CD4-positive, alpha-beta memory T cell (primary cell): ENCODE measurements around the gene XPO6. TPM values are rescaled to one million over a fixed set of nuclear protein-coding genes. Genes with fewer than 3 reads are reported as not detected.
A peak's percentile ranks its signal among the peaks of the same experiment; 100 is the strongest.

ENCODE experiments used
- CTCF ChIA-PET: fragments of 350-600 bp; sonication (Branson Sonifier 250); formaldehyde crosslinking; loops from one replicate; lab custom pipeline; 2021; ENCODE audit warnings: inconsistent platforms; ENCODE audit not compliant: partially characterized antibody; lab: Charles Lee
- POLR2A ChIA-PET: fragments of 350-600 bp; sonication (Branson Sonifier 250); formaldehyde crosslinking; loops from one replicate; lab custom pipeline; 2021; ENCODE audit not compliant: partially characterized antibody; lab: Charles Lee
- DNase-seq, 5 donors: peaks; one replicate each; pipeline versions ENCODE4 v3.0.0 to v3.0.0-alpha.2; 2020 to 2022; ENCODE audit warnings: mixed read lengths in 1 of 5
- H3K27ac ChIP-seq: one replicate; pipeline ENCODE4 v1.7.0; 2013; ENCODE audit warnings: low read depth, low read length
- H3K27me3 ChIP-seq: 2 replicates; pipeline ENCODE4 v1.7.0; 2013; ENCODE audit warnings: mild to moderate bottlenecking, low read length, moderate library complexity; ENCODE audit not compliant: insufficient read depth
- H3K36me3 ChIP-seq: 2 replicates; pipeline ENCODE4 v1.7.0; 2013; ENCODE audit warnings: mild to moderate bottlenecking, low read length, moderate library complexity; ENCODE audit not compliant: insufficient read depth
- H3K4me1 ChIP-seq: 2 replicates; pipeline ENCODE4 v1.7.0; 2013; ENCODE audit warnings: mild to moderate bottlenecking, low read length, moderate library complexity; ENCODE audit not compliant: insufficient read depth
- H3K4me3 ChIP-seq, 2 donors: one replicate each; pipeline ENCODE4 v1.7.0; 2013; ENCODE audit warnings: low read length in 2 of 2, mild to moderate bottlenecking in 1 of 2
- H3K9me3 ChIP-seq, 2 donors: one replicate each; pipeline ENCODE4 v1.7.0; 2013; ENCODE audit warnings: low read length in 2 of 2, control low read depth in 1 of 2; ENCODE audit not compliant: control insufficient read depth in 1 of 2
- H3K27ac Mint-ChIP-seq, 7 donors: one replicate each; pipeline ENCODE4 v1.8.0; 2020 to 2021; ENCODE audit warnings: mixed read lengths in 7 of 7, mild to moderate bottlenecking in 6 of 7, inconsistent platforms in 3 of 7, moderate library complexity in 3 of 7
- H3K27me3 Mint-ChIP-seq, 2 donors: one replicate each; pipeline ENCODE4 v1.8.0; 2020 to 2021; ENCODE audit warnings: mixed read lengths in 2 of 2
- H3K36me3 Mint-ChIP-seq, 2 donors: one replicate each; pipeline ENCODE4 v1.8.0; 2020 to 2021; ENCODE audit warnings: mixed read lengths in 2 of 2, inconsistent platforms in 1 of 2, mild to moderate bottlenecking in 1 of 2
- H3K4me1 Mint-ChIP-seq, 4 donors: one replicate each; pipeline ENCODE4 v1.8.0; 2020 to 2021; ENCODE audit warnings: mixed read lengths in 4 of 4, mild to moderate bottlenecking in 1 of 4
- H3K4me3 Mint-ChIP-seq, 8 donors: one replicate each; pipeline ENCODE4 v1.8.0; 2020 to 2021; ENCODE audit warnings: mixed read lengths in 8 of 8, mild to moderate bottlenecking in 7 of 8, moderate library complexity in 6 of 8, inconsistent platforms in 3 of 8
- H3K9me3 Mint-ChIP-seq, 8 donors: one replicate each; pipeline ENCODE4 v1.8.0; 2020 to 2021; ENCODE audit warnings: mixed read lengths in 8 of 8, mild to moderate bottlenecking in 5 of 8, inconsistent platforms in 3 of 8, moderate library complexity in 1 of 8
- intact Hi-C: fragments of 100-400 bp; cut with micrococcal nuclease; formaldehyde crosslinking; loops from one replicate; pipeline ENCODE4 v1.15.1; 2023
- polyA plus RNA-seq, 2 donors: library from polyadenylated mRNA; unstranded; fragments of 300-500 nt; fragmentation: Illumina TruSeq; gene quantifications; one replicate each; pipeline ENCODE4 v1.2.3, GENCODE V29; 2021
- total RNA-seq, 2 experiments: library from RNA; stranded (reverse); gene quantifications; one replicate each; pipeline ENCODE4 v1.2.3, GENCODE V29; 2021

Gene XPO6
- total and polyA plus RNA-seq, 4 experiments from 2014 or later: 35.7 to 350 (median 219) TPM

DNA sequence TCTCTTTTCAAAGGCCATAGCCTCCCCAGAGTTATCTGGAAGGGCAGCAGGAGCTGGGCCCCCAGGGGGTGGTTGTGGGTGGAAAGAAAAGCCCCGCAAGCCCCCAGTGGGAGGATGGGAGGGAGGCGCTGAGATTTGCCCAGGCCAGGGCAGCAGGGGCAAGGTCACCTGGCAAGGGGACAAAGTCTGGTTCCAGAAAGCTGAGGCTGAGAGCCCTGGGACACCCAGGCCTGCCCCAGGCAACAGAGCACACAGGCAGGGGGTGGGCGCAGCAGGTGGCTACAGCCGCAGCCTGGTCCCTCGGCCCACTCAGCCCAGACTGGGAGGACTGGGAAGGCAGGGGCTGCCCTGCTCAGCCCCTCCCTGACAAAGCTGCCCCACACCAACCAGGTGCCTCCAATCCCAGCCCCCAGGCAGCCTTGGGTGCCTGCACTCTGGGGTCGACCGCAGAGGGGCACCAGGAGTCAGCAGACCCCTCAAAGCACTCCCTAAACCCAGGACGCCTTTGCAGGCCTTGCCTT, 124.6 kb downstream of the XPO6 start:
- Mint-ChIP-seq H3K27me3 (no peaks in the 10 kb centered on the region), H3K4me1 (peaks cover 0 to 6% (median under 1%) of the 10 kb centered on the region in 4 donors), H3K27ac (no peak overlapping the region), H3K36me3 (peaks cover 0 to 2% of the 10 kb centered on the region in 2 donors), H3K9me3 (peaks cover 0 to 3% (median 0%) of the 10 kb centered on the region in 8 donors), H3K4me3 (no peak overlapping the region)
- POLR2A ChIA-PET: interaction anchor here (0.5 kb wide), 1 partner anchor 508 kb away, joined by 3 read pairs; no protein-coding TSS in a partner anchor
- H3K27me3 ChIP-seq: no peaks in the 10 kb centered on the region
- DNase-seq: no peak
- intact Hi-C loops: no loop called here
- H3K4me1 ChIP-seq: no peaks in the 10 kb centered on the region
- no peak overlapping the region for H3K27ac ChIP-seq
- no peaks in the 10 kb centered on the region for H3K36me3 ChIP-seq
- H3K9me3 ChIP-seq: no peaks in the 10 kb centered on the region
- CTCF ChIA-PET: no interaction called here
- H3K4me3 ChIP-seq: no peak overlapping the region

DNA sequence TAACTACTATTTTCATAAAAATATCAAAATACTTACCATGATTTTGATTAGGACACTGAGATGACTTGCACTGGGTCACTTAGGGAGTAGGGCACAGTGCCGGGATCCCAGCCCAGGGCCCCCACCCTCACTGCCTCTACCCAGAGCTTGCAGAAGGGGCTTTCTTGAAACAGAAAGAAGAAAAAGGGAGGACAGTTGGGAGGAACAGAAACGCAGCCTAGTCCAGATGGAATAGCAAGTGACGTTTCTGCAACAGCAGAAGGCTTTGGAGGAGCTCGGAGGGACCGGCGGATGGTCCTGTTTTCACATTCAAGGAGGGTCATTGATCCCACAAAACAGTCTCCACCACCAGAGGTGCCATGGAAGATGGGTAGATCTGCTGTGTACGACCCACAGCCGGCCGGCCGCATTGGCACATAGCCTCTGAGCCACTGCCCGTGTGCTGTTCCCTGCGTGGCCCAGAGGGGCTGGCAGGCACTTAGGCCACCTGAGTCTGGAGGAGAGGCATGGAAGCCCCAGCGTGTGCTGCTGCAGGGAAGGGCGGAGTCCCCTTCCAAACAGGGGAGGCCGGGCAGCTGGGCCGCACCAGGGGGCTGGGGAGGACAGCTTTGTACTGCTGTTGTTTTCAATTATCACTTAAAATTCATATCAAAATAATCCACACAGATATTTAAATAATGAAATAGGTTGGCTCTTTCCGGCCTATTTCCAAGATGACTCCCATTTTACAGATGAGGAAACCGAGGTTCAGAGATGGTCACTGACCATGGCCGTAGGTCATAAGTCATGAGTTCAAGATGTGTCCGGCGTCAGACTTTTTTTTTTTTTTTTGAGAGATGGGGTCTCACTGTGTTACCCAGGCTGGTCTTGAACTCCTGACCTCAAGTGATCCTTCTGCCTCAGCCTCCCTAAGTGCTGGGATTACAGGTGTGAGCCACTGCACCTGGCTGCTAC, 125.3 kb downstream of the XPO6 start:
- no peaks in the 10 kb centered on the region for H3K27me3 Mint-ChIP-seq
- Histone ChIP-seq H3K36me3 (no peaks in the 10 kb centered on the region), H3K27me3 (no peaks in the 10 kb centered on the region), H3K27ac (no peak overlapping the region), H3K9me3 (no peaks in the 10 kb centered on the region), H3K4me3 (no peak overlapping the region), H3K4me1 (no peaks in the 10 kb centered on the region)
- ChIA-PET CTCF (no interaction called here), POLR2A (no interaction called here)
- intact Hi-C loops: no loop called here
- no peaks in the 10 kb centered on the region for H3K36me3 Mint-ChIP-seq
- DNase-seq: no peak
- H3K4me3 Mint-ChIP-seq: no peak overlapping the region
- H3K9me3 Mint-ChIP-seq: peaks cover 0 to 1% (median 0%) of the 10 kb centered on the region in 8 donors
- H3K27ac Mint-ChIP-seq: no peak overlapping the region
- peaks cover 0 to 6% (median under 1%) of the 10 kb centered on the region in 4 donors for H3K4me1 Mint-ChIP-seq

GRCh38 chr16:28085389-28086171, 126.2 kb downstream of the XPO6 start:
- peaks cover 0 to 1% (median 0%) of the 10 kb centered on the region in 8 donors for H3K9me3 Mint-ChIP-seq
- no peak overlapping the region for H3K4me3 Mint-ChIP-seq
- Histone ChIP-seq H3K4me1 (no peaks in the 10 kb centered on the region), H3K36me3 (no peaks in the 10 kb centered on the region), H3K9me3 (no peaks in the 10 kb centered on the region), H3K4me3 (no peak overlapping the region), H3K27ac (no peak overlapping the region), H3K27me3 (no peaks in the 10 kb centered on the region)
- peak overlapping the region in 3 of 7 donors; percentile 9 to 47 (median 42) for H3K27ac Mint-ChIP-seq
- CTCF ChIA-PET: no interaction called here
- DNase-seq: no peak
- peaks cover 0 to 6% (median under 1%) of the 10 kb centered on the region in 4 donors for H3K4me1 Mint-ChIP-seq
- H3K36me3 Mint-ChIP-seq: no peaks in the 10 kb centered on the region
- intact Hi-C loops: no loop called here
- no peaks in the 10 kb centered on the region for H3K27me3 Mint-ChIP-seq
- POLR2A ChIA-PET: no interaction called here

- Mint-ChIP-seq H3K27me3 (no peaks in the 10 kb centered on the region), H3K4me1 (no peaks in the 10 kb centered on the region), H3K27ac (no peak overlapping the region), H3K36me3 (no peaks in the 10 kb centered on the region), H3K4me3 (no peak overlapping the region), H3K9me3 (peaks cover 0 to 1% (median 0%) of the 10 kb centered on the region in 8 donors)
- Histone ChIP-seq H3K27ac (no peak overlapping the region), H3K9me3 (no peaks in the 10 kb centered on the region), H3K27me3 (no peaks in the 10 kb centered on the region), H3K4me3 (no peak overlapping the region), H3K4me1 (no peaks in the 10 kb centered on the region), H3K36me3 (no peaks in the 10 kb centered on the region)
- DNase-seq: no peak
- ChIA-PET POLR2A (no interaction called here), CTCF (no interaction called here)
- intact Hi-C loops: no loop called here
Observed at GRCh38 chr16:28084209-28084608, 127.6 kb downstream of the XPO6 start.

DNA sequence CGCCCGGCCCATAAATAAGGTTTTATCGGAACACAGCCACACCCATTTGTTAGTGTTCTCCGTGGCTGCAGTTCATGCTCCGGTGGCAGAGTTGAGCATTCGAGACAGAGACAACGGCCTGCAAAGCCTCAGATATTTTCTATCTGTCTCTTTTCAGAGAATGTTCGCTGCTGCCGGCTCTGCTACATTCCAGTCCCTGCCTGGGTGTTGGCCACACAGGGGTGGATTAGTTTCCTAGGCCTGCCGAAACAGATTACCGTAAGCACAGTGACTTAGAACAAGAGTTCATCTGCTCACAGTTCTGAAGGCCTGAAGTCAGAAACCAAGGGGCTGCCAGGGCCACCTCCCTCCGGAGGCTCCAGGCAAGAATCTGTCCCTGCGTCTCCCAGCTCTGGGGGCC, 129.1 kb downstream of the XPO6 start:
- Mint-ChIP-seq H3K9me3 (peaks cover 0 to 1% (median 0%) of the 10 kb centered on the region in 8 donors), H3K4me1 (no peaks in the 10 kb centered on the region), H3K27ac (no peak overlapping the region), H3K27me3 (no peaks in the 10 kb centered on the region), H3K36me3 (no peaks in the 10 kb centered on the region), H3K4me3 (no peak overlapping the region)
- intact Hi-C loops: no loop called here
- ChIA-PET CTCF (no interaction called here), POLR2A (no interaction called here)
- Histone ChIP-seq H3K4me3 (no peak overlapping the region), H3K9me3 (no peaks in the 10 kb centered on the region), H3K36me3 (no peaks in the 10 kb centered on the region), H3K27ac (no peak overlapping the region), H3K4me1 (no peaks in the 10 kb centered on the region), H3K27me3 (no peaks in the 10 kb centered on the region)
- no peak for DNase-seq

GRCh38 chr16:28081391-28081968, 130.3 kb downstream of the XPO6 start:
- Histone ChIP-seq H3K9me3 (no peaks in the 10 kb centered on the region), H3K4me1 (no peaks in the 10 kb centered on the region), H3K4me3 (no peak overlapping the region), H3K27me3 (no peaks in the 10 kb centered on the region), H3K36me3 (no peaks in the 10 kb centered on the region), H3K27ac (no peak overlapping the region)
- ChIA-PET CTCF (no interaction called here), POLR2A (no interaction called here)
- Mint-ChIP-seq H3K9me3 (peaks cover 0 to 1% (median 0%) of the 10 kb centered on the region in 8 donors), H3K4me3 (no peak overlapping the region), H3K27me3 (no peaks in the 10 kb centered on the region), H3K27ac (peak overlapping the region in 1 of 7 donors; percentile 31), H3K4me1 (no peaks in the 10 kb centered on the region), H3K36me3 (no peaks in the 10 kb centered on the region)
- no peak for DNase-seq
- intact Hi-C loops: no loop called here

DNA sequence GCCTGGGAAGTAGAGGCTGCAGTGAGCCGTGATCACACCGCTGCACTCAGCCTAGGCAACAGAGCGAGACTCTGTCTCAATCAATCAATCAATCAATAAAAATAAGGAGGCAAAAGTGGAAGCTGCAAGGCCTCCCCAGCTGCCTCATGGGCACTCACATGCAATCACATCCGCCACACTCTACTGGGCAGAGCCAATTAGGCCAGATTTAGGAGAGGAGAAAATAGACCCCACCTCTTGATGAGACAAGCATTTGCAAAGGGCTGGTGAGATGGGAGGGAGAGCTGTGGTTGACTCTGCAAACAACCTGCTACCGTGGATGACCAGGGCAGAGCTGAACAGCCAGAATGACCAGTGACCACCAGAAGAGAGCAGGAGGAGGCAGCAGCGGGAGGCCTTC, 133.5 kb downstream of the XPO6 start:
- no peaks in the 10 kb centered on the region for H3K36me3 Mint-ChIP-seq
- H3K27ac ChIP-seq: no peak overlapping the region
- H3K36me3 ChIP-seq: no peaks in the 10 kb centered on the region
- H3K4me3 ChIP-seq: no peak overlapping the region
- H3K9me3 Mint-ChIP-seq: no peaks in the 10 kb centered on the region
- no peaks in the 10 kb centered on the region for H3K27me3 ChIP-seq
- H3K4me3 Mint-ChIP-seq: no peak overlapping the region
- POLR2A ChIA-PET: no interaction called here
- no peak for DNase-seq
- H3K4me1 ChIP-seq: no peaks in the 10 kb centered on the region
- intact Hi-C loops: no loop called here
- H3K27ac Mint-ChIP-seq: no peak overlapping the region
- no peaks in the 10 kb centered on the region for H3K4me1 Mint-ChIP-seq
- H3K27me3 Mint-ChIP-seq: no peaks in the 10 kb centered on the region
- H3K9me3 ChIP-seq: no peaks in the 10 kb centered on the region
- CTCF ChIA-PET: no interaction called here
